DMS 273 treated with DMSO at 0.1 percent for 48 hours (cell line): ENCODE measurements around the gene RP9.
"Not testable (repeated sequence)": the region's sequence is repeated elsewhere in the genome, so short reads cannot be mapped to it uniquely, and the experiment has no call there.

Experiments used
- DNase-seq: peaks from one replicate; lab custom pipeline; 2025; lab: John Stamatoyannopoulos, UW

Gene RP9

GRCh38 chr7:33101906-33102305 lies 7.3 kb downstream of the RP9 start:
- DNase-seq: no peak

DNA sequence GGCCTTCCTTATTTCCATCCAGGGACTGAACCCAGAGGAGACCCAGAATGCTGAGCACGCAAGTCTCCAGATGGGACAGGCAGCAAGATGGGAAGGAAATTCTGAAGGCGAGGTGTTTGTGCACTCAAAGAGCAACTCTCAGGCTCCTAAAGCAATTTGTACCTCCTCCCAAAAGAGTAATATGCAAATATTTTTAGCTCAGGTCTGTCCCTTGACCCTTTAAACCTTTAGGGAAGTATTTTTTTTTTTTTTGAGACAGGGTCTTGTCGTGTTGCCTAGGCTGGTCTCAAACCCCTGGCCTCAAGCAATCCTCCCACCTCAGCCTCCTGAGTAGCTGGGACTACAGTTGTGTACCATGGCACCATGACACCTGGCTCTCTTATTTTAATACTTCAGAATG lies 8.4 kb downstream of the RP9 start:
- no peak for DNase-seq

DNA sequence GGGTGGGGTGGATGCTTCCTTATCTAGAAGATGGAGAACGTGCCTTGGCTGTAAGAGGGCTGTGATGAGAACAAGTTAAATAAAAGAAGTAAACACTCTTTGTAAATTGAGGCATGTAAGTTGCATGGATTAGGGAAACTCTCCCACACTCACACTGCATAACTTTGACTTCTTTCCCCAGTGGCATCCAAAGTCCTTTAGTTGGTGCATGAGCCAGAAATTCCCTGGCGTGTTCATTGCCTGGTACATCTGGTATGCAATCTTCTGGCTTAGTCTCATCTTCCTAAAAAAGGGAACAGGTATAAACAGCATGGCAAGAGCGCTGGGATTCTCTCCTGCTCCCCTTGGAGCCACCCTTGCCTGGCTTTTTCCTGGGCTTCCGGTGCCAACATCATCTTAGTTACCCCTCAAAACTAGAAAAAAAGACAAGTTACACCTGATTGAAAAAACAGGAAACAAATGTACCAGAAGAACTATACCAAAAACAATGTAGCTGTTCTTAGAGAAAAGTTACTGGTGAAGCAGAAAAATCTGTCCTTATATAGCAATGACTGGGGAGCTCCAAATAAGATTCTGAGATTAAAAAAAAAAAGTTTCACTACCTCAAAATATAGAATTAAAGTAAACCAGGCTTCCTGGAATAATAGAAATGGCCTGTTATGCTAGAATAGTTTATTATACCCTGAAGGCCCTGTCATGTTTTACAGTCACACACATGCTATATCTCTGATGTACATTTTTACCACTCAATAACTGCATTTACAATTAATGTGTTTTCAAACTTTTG lies 9.9 kb downstream of the RP9 start:
- DNase-seq: no peak

DNA sequence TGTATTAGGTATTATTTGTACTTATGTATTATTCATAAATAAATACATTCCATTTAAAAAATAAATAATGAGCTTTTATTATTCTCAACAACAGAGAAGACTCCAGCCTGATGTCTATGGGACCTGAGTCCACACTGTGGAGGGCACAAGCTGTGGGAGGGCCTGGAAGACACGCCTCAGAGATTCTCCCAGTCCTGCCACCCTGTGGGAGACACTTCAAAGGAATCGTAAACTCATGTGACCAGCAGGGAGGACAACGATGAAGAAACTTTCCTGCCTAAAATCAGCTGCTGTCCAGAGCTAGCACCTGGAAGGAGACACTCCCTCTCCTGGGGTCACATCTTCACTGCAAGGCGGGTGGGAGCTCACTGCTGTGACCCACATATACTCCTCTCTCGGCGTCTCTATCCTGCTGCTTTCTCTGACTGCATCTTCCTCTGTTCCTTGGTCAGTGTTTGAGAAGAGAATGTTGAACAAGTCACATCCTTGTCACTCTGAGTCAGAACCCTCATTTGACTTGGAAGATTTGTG lies 14.4 kb downstream of the RP9 start:
- not testable (repeated sequence) for DNase-seq

DNA sequence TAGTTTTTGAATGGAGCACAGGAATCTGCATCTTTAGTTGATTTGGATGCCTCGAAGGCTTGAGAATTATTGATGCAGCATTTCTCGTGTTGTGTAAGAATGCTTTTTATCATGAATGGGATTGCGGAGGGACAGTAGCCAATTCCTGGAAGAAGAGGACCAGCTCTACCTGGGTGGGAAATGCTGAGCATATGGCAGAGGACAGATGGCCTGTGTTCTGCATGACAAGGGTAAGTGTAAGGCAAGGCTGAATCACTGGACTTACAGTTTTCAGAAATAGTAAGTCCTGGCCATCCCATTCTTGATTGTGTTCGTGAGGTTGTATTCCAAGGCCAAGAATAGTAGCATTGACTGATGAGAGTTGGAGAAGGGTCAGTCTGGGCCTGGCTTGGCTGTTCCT lies 15.9 kb downstream of the RP9 start:
- DNase-seq: peak; percentile 17

DNA sequence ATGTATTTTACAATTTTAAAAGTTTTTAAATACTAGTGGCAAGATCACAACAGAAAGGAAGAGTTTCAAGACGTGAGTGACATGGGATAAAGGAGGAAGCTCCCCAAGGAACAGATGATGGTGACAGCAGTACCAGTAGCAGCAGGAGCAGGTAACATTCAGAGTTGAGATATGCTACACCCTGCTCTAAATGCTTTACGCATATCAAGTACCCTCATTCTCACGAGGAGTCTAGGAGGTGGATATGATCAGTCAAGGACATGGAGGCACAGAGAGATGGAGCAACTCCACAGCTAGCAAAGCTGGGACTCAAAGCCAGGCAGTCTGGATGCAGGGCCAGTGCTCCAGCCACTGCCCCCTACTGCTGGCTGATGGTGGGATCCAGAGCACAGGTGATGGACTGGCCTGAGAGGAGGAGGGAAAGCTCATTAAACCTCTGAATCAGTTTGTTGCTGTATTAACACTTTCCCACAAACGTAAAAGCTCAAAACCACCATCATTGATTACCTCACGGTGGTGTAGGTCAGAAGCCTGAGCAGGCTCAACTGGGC lies 17.5 kb downstream of the RP9 start:
- DNase-seq: no peak

GRCh38 chr7:33091111-33091531 lies 18.1 kb downstream of the RP9 start:
- no peak for DNase-seq

- no peak for DNase-seq
Observed at GRCh38 chr7:33089142-33089541, 20.1 kb downstream of the RP9 start.

DNA sequence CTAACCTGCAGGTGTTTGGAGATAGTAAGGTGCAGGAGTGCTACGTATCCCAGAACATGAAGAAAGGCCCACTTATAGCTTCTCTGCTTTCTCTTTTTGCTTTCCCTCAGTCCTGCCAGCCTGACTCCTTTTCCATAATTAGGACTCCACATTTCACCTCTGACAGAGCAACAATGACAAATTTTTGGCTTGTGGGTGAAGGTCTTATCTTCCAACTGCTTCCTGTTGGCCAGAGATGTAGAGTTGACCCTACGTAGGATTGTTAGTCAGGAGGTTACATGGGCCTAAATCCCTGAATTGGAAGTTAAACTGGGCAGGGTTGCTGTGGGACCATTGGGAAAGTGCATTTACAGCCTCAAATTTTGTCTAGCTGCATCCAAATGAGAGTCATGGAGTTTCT lies 21.3 kb downstream of the RP9 start:
- DNase-seq: no peak

DNA sequence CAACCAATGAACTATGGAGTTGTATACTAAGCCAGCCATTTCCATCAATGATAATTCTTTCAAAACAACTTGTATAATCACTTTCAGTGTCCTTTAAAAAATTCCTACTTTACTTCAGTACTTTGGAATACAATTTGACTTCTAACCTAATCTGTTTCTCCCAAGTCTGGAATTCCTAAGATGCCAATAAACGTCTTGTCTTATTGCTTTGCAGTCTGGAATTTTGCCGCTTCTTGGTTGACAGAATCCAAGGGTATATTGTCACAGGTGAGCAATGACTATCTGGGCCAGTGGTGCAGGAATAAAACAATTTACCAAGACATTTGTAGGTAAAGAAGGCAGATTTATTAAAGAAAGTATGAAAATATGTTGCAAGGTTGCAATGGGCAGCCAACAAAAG lies 21.8 kb downstream of the RP9 start:
- DNase-seq: no peak

GRCh38 chr7:33079763-33080690 lies 29.2 kb downstream of the RP9 start:
- no peak for DNase-seq

- DNase-seq: no peak
Observed at GRCh38 chr7:33079096-33079495, 30.1 kb downstream of the RP9 start.

- no peak for DNase-seq
Observed at GRCh38 chr7:33076737-33077136, 32.5 kb downstream of the RP9 start.

DNA sequence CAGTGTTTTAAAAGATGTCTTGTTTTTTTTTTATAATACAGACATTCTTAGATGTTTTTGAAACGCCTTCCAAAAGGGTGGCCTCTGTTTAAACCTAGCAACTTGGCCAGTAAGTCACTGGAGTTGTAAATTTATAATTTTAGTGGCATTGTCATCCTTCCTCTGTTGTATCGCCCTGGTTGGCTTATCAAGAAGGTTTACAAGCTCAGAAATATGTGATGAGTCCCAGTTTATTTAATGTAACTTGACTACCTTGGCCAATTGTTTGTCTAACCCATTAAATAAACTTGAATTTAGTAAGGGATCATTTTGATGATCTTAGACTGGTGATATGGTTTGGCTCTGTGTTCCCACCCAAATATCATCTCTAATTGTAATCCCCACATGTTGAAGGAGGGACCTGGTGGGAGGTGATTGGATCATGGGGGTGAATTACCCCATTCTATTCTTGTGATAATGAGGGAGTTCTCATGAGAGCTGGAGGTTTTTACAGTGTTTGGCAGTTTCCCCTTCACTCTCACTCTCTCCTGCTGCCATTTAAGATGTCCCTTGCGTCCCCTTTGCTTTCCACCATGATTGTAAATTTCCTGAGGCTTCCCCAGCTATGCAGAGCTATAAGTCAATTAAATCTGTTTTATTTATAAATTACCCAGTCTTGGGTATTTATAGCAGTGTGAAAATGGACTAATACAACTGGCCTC lies 33.2 kb downstream of the RP9 start:
- no peak for DNase-seq

GRCh38 chr7:33073243-33073642 lies 36.0 kb downstream of the RP9 start:
- no peak for DNase-seq

DNA sequence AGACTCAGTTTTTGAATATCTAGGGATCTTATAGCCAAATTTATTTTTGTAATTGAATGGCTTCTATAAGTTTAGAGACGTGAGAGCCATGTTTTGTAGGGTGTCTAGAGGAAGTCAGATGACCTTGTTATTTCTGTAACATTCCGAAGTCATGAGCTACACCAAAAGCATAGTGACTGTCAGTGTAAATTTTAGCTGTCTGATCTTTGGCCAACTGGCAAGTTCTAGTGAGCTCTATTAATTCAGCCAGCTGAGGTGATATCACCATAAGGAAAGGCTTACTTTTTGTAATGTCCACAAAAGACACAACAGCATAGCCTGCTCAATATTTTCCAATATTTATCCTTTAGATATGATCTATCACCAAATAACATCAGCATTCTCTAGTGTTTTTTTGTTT lies 36.7 kb downstream of the RP9 start:
- no peak for DNase-seq

- no peak for DNase-seq
Observed at GRCh38 chr7:33070831-33071230, 38.4 kb downstream of the RP9 start.

DNA sequence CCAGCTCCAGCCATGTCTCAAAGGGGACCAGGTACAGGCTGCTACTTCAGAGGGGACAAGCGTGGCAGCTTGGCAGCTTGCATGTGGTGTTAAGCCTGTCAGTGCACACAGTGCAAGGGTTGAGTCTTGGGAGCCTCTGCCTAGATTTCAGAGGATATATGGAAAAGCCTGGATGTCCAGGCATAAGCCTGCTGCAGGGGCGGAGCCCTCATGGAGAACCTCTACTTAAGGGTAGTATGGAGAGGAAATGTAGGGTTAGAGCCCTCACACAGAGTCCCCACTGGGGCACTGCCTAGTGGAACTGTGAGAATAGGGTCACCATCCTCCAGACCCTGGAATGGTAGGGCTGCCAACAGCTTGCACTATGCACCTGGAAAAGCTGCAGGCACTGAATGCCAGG lies 38.9 kb downstream of the RP9 start:
- no peak for DNase-seq

- no peak for DNase-seq
Observed at GRCh38 chr7:33067921-33068320, 41.3 kb downstream of the RP9 start.

DNA sequence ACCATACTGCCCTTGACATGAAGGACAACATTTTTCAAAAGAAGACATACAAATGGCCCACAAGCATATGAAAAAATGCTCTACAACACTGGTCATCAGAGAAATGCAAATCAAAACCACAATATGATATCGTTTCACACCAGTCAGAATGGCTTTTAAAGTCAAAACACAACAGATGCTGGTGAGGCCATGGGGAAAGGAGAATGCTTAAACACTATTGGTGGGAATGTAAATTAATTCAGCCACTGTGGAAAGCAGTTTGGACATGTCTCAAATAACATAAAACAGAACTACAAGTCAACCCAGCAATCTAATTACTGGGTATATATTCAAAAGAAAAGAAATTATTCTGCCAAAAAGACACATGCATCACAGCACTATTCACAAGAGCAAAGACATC lies 42.4 kb downstream of the RP9 start:
- DNase-seq: peak; percentile 73

- no peak for DNase-seq
Observed at GRCh38 chr7:33065981-33066380, 43.2 kb downstream of the RP9 start.
